PC-9 (cell line): Measurements from ENCODE around the gene NPHP4. TPM values are rescaled to one million over a fixed set of nuclear protein-coding genes. Genes with fewer than 3 reads are reported as not detected.

Experiments
- BruUV-seq: library from RNA; stranded (reverse); fragments of 400-500 nt; replicated peaks from 2 replicates; lab custom pipeline; 2021; lab: Mats Ljungman, UMichigan
- CTCF ChIA-PET: fragments of 300-600 bp; sonication (Branson Sonifier 250); formaldehyde crosslinking; loops from one replicate; lab custom pipeline; 2022; ENCODE audit warnings: antibody characterized with exemption; lab: Charles Lee
- POLR2A ChIA-PET: fragments of 300-600 bp; sonication (Branson Sonifier 250); formaldehyde crosslinking; loops from one replicate; lab custom pipeline; 2022; ENCODE audit warnings: antibody characterized with exemption; ENCODE audit not compliant: unreplicated experiment; lab: Charles Lee
- DNase-seq, 2 experiments: peaks; one replicate each; pipeline versions ENCODE4 v3.0.0 to v3.0.0-alpha.2; 2015 to 2022; ENCODE audit warnings: mixed read lengths in 1 of 2
- H2AFZ ChIP-seq: fragments of 200-600 bp; sonication (generic); 2 replicates; pipeline ENCODE4 v1.8.1; 2017; ENCODE audit warnings: antibody characterized with exemption
- H3F3A ChIP-seq: fragments of 200-600 bp; sonication (generic); 2 replicates; pipeline ENCODE4 v1.8.1; 2017; ENCODE audit warnings: antibody characterized with exemption, mild to moderate bottlenecking, low read depth; ENCODE audit not compliant: insufficient read depth
- H3K27ac ChIP-seq: fragments of 200-600 bp; sonication (generic); 2 replicates; pipeline ENCODE4 v1.6.1; 2016; ENCODE audit warnings: mixed run types
- H3K27me3 ChIP-seq: fragments of 200-600 bp; sonication (generic); 2 replicates; pipeline ENCODE4 v1.6.1; 2016; ENCODE audit warnings: low read depth, mixed run types; ENCODE audit not compliant: insufficient read depth
- H3K36me3 ChIP-seq: fragments of 200-600 bp; sonication (generic); 2 replicates; pipeline ENCODE4 v1.6.1; 2016; ENCODE audit warnings: low read depth, mixed run types
- H3K4me1 ChIP-seq: fragments of 200-600 bp; sonication (generic); replicated peaks from 2 replicates; pipeline ENCODE4 v1.6.1; 2016; ENCODE audit warnings: mixed run types; ENCODE audit not compliant: insufficient read depth
- H3K4me2 ChIP-seq: fragments of 200-600 bp; sonication (generic); 2 replicates; pipeline ENCODE4 v1.6.1; 2017; ENCODE audit warnings: mixed run types
- H3K4me3 ChIP-seq: fragments of 200-600 bp; sonication (generic); 2 replicates; pipeline ENCODE4 v1.6.1; 2016; ENCODE audit warnings: mixed run types
- H3K79me2 ChIP-seq: fragments of 200-600 bp; sonication (generic); 2 replicates; pipeline ENCODE4 v1.6.1; 2017; ENCODE audit warnings: low read depth, mixed run types
- H3K9me2 ChIP-seq: fragments of 200-600 bp; sonication (generic); 2 replicates; pipeline ENCODE4 v1.8.1; 2017; ENCODE audit warnings: mild to moderate bottlenecking; ENCODE audit not compliant: insufficient read depth
- H3K9me3 ChIP-seq: fragments of 200-600 bp; sonication (generic); 2 replicates; pipeline ENCODE4 v1.8.1; 2016; ENCODE audit warnings: low read depth; ENCODE audit not compliant: insufficient read depth
- H4K20me1 ChIP-seq: fragments of 200-600 bp; sonication (generic); 2 replicates; pipeline ENCODE4 v1.8.1; 2017; ENCODE audit not compliant: insufficient read depth
- CTCF ChIP-seq: fragments of 200-600 bp; sonication (generic); conservative IDR thresholded peaks from 2 replicates; pipeline ENCODE4 v1.6.1; 2017; ENCODE audit warnings: mixed run types, antibody characterized with exemption, mild to moderate bottlenecking, moderate library complexity
- EZH2 ChIP-seq: fragments of 200-600 bp; sonication (generic); IDR thresholded peaks from 2 replicates; pipeline ENCODE4 v1.8.0; 2017; ENCODE audit warnings: antibody characterized with exemption, low read depth
- intact Hi-C: fragments of 100-400 bp; cut with micrococcal nuclease; formaldehyde crosslinking; loops from one replicate; pipeline ENCODE4 v1.10.0; 2022; ENCODE audit not compliant: unreplicated experiment
- total RNA-seq: library from RNA; stranded (reverse); gene quantifications from 2 replicates; pipeline ENCODE4 v1.2.3, GENCODE V29; 2021

Gene NPHP4
- total RNA-seq, 1 experiment from 2014 or later: 17.9 TPM

DNA sequence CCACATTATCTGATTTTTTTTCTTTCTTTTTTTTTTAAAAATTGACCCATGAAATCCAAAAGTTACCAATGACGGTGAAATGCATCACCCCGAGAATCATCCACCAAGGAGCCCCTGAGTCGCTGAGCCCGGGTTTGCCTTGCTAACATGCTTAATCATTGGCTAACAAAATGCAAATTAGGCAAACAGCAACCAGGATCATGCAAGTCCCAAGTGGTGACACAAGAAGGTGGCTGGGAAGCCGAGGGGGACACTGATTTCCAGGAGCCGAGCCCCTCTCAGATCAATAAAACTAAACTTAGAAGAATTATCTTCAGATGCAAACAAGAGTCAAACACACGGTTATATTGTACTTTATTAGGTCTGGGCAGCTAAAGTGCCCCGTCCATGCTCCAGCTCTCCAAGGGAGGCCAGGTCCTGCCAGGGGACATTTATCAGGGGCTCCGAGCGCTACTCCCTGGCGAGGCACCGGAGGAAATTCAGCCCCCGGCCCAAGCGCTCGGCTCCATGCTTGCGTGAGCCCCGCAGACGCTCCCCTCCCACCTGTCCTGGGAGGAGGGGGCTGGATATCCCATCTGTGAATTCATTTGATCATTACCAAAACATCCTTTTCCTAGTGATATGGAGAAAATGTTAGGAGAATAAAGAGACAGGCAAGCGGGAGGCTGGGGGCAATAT, 154.1 kb downstream of the NPHP4 start:
- intact Hi-C loops: no loop called here
- Histone ChIP-seq H3K79me2 (no peaks in the 10 kb centered on the region), H3F3A (no peaks in the 10 kb centered on the region), H3K4me3 (no peak overlapping the region), H3K27me3 (peaks cover 91% of the 10 kb centered on the region), H3K9me2 (no peaks in the 10 kb centered on the region), H3K9me3 (no peaks in the 10 kb centered on the region), H3K36me3 (no peaks in the 10 kb centered on the region), H4K20me1 (no peaks in the 10 kb centered on the region), H3K4me1 (no peaks in the 10 kb centered on the region), H3K4me2 (no peak overlapping the region), H3K27ac (no peak overlapping the region), H2AFZ (no peak overlapping the region)
- no TSS peak for BruUV-seq
- TF ChIP-seq EZH2 (no peak), CTCF (no peak)
- CTCF ChIA-PET: no interaction called here
- POLR2A ChIA-PET: no interaction called here
- DNase-seq: no peak

- Histone ChIP-seq H3K79me2 (no peaks in the 10 kb centered on the region), H3K4me3 (no peak overlapping the region), H2AFZ (no peak overlapping the region), H3K36me3 (no peaks in the 10 kb centered on the region), H3K27ac (no peak overlapping the region), H4K20me1 (no peaks in the 10 kb centered on the region), H3K9me3 (no peaks in the 10 kb centered on the region), H3F3A (no peaks in the 10 kb centered on the region), H3K27me3 (peaks cover 83% of the 10 kb centered on the region), H3K4me1 (no peaks in the 10 kb centered on the region), H3K4me2 (no peak overlapping the region), H3K9me2 (no peaks in the 10 kb centered on the region)
- intact Hi-C loops: no loop called here
- no TSS peak for BruUV-seq
- ChIA-PET POLR2A (no interaction called here), CTCF (no interaction called here)
- TF ChIP-seq EZH2: no peak
- TF ChIP-seq CTCF: no peak
- DNase-seq: no peak
Observed at GRCh38 chr1:5836776-5837440, 155.3 kb downstream of the NPHP4 start.

- peaks cover 67% of the 10 kb centered on the region for H3K27me3 ChIP-seq
- no TSS peak for BruUV-seq
- H3K9me2 ChIP-seq: no peaks in the 10 kb centered on the region
- CTCF ChIA-PET: no interaction called here
- no peak for TF ChIP-seq CTCF
- TF ChIP-seq EZH2: no peak
- intact Hi-C loops: no loop called here
- H3F3A ChIP-seq: no peaks in the 10 kb centered on the region
- no peaks in the 10 kb centered on the region for H3K4me1 ChIP-seq
- no peak overlapping the region for H3K27ac ChIP-seq
- H3K4me3 ChIP-seq: no peak overlapping the region
- H3K9me3 ChIP-seq: no peaks in the 10 kb centered on the region
- no peak for DNase-seq
- H3K4me2 ChIP-seq: no peak overlapping the region
- H4K20me1 ChIP-seq: no peaks in the 10 kb centered on the region
- no peaks in the 10 kb centered on the region for H3K79me2 ChIP-seq
- POLR2A ChIA-PET: no interaction called here
- no peak overlapping the region for H2AFZ ChIP-seq
- H3K36me3 ChIP-seq: no peaks in the 10 kb centered on the region
Observed at GRCh38 chr1:5835179-5835562, 157.1 kb downstream of the NPHP4 start.
